ENCODE results near the gene RGS17.

The RGS17 gene

GRCh38 chr6:153028286-153028685 lies 102.8 kb downstream of the RGS17 start:
- Histone ChIP-seq H4K20me1 (ENCODE audit: insufficient read depth, low read length) (no peaks in the 10 kb centered on the region), H3K27ac (ENCODE audit: low read length) (no peak overlapping the region), H3K27me3 (ENCODE audit: low read depth, low read length) (no peaks in the 10 kb centered on the region; the same call in 1 of the 2 replicates), H2AFZ (ENCODE audit: low read depth, low read length) (no peak overlapping the region), H3K4me1 (ENCODE audit: low read length) (no peaks in the 10 kb centered on the region), H3K9me3 (ENCODE audit: insufficient read depth, low read length) (no peaks in the 10 kb centered on the region), H3K9ac (ENCODE audit: low read length) (no peak overlapping the region), H3K4me2 (ENCODE audit: low read length) (no peak overlapping the region), H3K79me2 (ENCODE audit: low read length) (no peaks in the 10 kb centered on the region), H3K4me3 (ENCODE audit: low read length) (no peak overlapping the region), H3K36me3 (replicated peaks; ENCODE audit: low read depth, low read length) (no peaks in the 10 kb centered on the region)
- TF ChIP-seq CTCF (IDR thresholded peaks at IDR 0.05; ENCODE audit: low read depth, low read length) (no peak), EZH2phosphoT487 (IDR thresholded peaks at IDR 0.05; ENCODE audit: low read depth) (no peak)

- H3K4me1 ChIP-seq (ENCODE audit: low read length) = no peaks in the 10 kb centered on the region
- H3K9me3 ChIP-seq (ENCODE audit: insufficient read depth, low read length) = no peaks in the 10 kb centered on the region
- H3K27ac ChIP-seq (ENCODE audit: low read length) = no peak overlapping the region
- H3K79me2 ChIP-seq (ENCODE audit: low read length) = no peaks in the 10 kb centered on the region
- no peak overlapping the region for H3K4me3 ChIP-seq (ENCODE audit: low read length)
- no peaks in the 10 kb centered on the region for H4K20me1 ChIP-seq (ENCODE audit: insufficient read depth, low read length)
- H3K9ac ChIP-seq (ENCODE audit: low read length) = no peak overlapping the region
- H2AFZ ChIP-seq (ENCODE audit: low read depth, low read length) = no peak overlapping the region
- no peaks in the 10 kb centered on the region for H3K36me3 ChIP-seq (replicated peaks; ENCODE audit: low read depth, low read length)
- TF ChIP-seq CTCF (IDR thresholded peaks at IDR 0.05; ENCODE audit: low read depth, low read length) = no peak
- no peak for TF ChIP-seq EZH2phosphoT487 (IDR thresholded peaks at IDR 0.05; ENCODE audit: low read depth)
- H3K4me2 ChIP-seq (ENCODE audit: low read length) = no peak overlapping the region
- no peaks in the 10 kb centered on the region; the same call in 1 of the 2 replicates for H3K27me3 ChIP-seq (ENCODE audit: low read depth, low read length)
Observed at GRCh38 chr6:153027480-153027879, 103.6 kb downstream of the RGS17 start.

DNA sequence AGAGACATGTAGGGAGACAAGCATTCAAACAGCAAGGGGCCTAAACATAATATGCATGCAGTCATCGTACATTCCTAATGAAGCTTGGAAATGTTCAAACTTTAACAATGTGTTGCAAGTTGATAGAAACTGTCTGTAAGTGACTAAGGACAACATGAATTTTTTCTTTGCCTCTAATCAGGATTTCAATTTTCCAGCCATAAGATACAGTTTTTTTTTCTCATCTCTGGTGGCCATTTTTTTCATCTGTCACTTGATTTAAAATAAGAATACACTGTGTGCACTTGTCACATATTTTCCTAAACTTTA lies 106.4 kb downstream of the RGS17 start:
- Histone ChIP-seq H3K79me2 (ENCODE audit: low read length) (no peaks in the 10 kb centered on the region), H3K27ac (ENCODE audit: low read length) (no peak overlapping the region), H3K27me3 (ENCODE audit: low read depth, low read length) (no peaks in the 10 kb centered on the region), H3K4me3 (ENCODE audit: low read length) (no peak overlapping the region), H4K20me1 (ENCODE audit: insufficient read depth, low read length) (no peaks in the 10 kb centered on the region), H2AFZ (ENCODE audit: low read depth, low read length) (no peak overlapping the region), H3K9me3 (ENCODE audit: insufficient read depth, low read length) (no peaks in the 10 kb centered on the region), H3K4me2 (ENCODE audit: low read length) (no peak overlapping the region), H3K9ac (ENCODE audit: low read length) (no peak overlapping the region), H3K4me1 (ENCODE audit: low read length) (no peaks in the 10 kb centered on the region), H3K36me3 (replicated peaks; ENCODE audit: low read depth, low read length) (no peaks in the 10 kb centered on the region)
- TF ChIP-seq EZH2phosphoT487 (IDR thresholded peaks at IDR 0.05; ENCODE audit: low read depth) (no peak), CTCF (IDR thresholded peaks at IDR 0.05; ENCODE audit: low read depth, low read length) (no peak)

DNA sequence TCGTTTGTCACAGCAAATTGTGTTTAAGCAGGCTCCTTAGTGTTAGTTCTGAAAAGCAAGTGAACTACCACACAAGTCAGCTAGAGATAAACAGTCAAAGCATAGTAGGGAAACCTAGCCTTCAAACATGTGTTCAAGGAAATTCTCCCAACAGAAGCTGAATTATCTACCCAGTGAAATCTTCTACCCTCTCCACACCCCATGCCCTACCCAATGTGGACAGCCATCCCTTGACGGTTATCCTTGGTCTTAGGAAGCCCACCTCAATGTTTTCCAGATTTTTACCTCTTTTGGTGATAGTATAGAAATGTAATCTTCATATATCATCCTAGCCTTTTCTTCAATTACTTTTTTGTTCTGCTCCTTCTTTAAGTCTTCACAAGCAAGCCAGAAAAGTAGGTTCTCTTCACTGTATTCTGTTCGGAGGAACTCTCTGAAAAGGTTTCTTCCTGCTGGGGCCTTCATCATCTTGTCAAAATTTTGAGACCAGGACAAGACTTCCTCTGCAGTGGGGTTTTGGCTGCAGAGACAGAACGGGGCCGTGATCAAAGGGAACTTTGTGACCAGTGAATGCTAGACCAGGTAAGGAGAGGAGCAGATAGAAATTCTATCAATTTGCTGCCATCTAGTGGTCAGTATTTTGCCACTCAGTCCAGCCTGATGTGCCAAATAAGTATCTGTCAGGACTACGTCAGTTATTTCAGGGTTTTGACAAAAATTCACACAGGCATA lies 106.9 kb downstream of the RGS17 start:
- no peaks in the 10 kb centered on the region for H3K36me3 ChIP-seq (replicated peaks; ENCODE audit: low read depth, low read length)
- H3K27me3 ChIP-seq (ENCODE audit: low read depth, low read length) = no peaks in the 10 kb centered on the region
- H3K4me1 ChIP-seq (ENCODE audit: low read length) = no peaks in the 10 kb centered on the region
- no peak overlapping the region for H3K27ac ChIP-seq (ENCODE audit: low read length)
- H3K9ac ChIP-seq (ENCODE audit: low read length) = no peak overlapping the region
- H4K20me1 ChIP-seq (ENCODE audit: insufficient read depth, low read length) = no peaks in the 10 kb centered on the region
- H3K79me2 ChIP-seq (ENCODE audit: low read length) = no peaks in the 10 kb centered on the region
- H3K4me3 ChIP-seq (ENCODE audit: low read length) = no peak overlapping the region
- no peak overlapping the region for H2AFZ ChIP-seq (ENCODE audit: low read depth, low read length)
- no peaks in the 10 kb centered on the region for H3K9me3 ChIP-seq (ENCODE audit: insufficient read depth, low read length)
- TF ChIP-seq CTCF (IDR thresholded peaks at IDR 0.05; ENCODE audit: low read depth, low read length) (peak; percentile 65), EZH2phosphoT487 (IDR thresholded peaks at IDR 0.05; ENCODE audit: low read depth) (no peak)
- no peak overlapping the region for H3K4me2 ChIP-seq (ENCODE audit: low read length)
